NCI-H2196 (cell line): ENCODE data around the gene SLC35A2.
"Not testable (repeated sequence)": the region's sequence is repeated elsewhere in the genome, so short reads cannot be mapped to it uniquely, and the experiment has no call there.

Source experiments
- DNase-seq: peaks from one replicate; lab custom pipeline; 2025; ENCODE audit not compliant: unreplicated experiment; lab: John Stamatoyannopoulos, UW

SLC35A2 gene

DNA sequence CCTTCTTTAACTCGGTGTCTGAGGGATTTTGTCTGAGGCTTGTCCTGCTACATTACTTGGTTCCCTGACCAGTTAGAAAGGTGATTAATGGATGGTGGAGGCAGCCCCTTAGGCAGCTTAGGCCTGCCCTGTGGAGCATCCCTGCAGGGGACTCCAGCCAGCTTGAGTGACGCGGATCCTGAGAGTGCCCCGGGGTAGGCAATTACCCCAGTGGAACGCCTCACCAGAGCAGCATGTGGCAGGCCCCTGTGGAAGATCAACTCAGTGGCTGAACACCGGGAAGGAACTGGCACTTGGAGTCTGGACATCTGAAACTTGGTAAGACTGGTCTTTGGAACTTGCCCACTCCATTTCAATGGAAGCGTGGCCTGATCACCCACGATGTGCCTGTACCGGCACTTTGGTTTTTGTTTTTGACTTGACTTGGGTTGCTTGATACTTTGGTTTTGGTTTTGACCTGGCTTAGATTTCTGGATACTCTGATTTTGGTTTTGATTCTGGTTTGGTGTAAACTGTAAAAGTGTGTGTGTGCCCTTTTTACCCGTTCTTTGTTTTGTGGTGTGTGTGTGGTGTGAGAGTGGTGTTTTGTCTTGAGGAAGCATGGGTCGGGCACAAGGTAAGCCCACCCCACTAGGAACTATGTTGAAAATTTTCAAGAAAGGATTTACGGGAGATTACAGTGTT is 57.2 kb downstream of the SLC35A2 start:
- not testable (repeated sequence) for DNase-seq

DNA sequence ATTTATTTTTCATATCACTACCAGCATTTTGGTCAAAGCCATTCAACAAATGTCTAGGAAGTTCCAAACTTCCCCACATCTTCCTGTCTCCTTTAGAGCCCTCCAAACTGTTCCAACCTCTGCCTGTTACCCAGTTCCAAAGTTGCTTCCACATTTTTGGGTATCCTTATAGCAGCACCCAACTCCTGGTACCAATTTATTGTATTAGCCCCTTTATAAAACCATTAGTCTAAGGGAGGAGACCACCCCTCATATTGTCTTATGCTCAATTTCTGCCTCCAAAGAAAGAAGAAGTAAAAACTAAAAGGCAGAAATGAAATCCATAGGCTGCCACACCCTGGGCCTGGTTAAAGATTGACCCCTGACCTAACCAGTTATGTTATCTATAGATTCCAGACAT is 58.0 kb downstream of the SLC35A2 start:
- DNase-seq, result not testable (repeated sequence)
